HT-29 (cell line): ENCODE measurements around the gene SENP8. TPM values are rescaled to one million over a fixed set of nuclear protein-coding genes. Genes with fewer than 3 reads are reported as not detected.

ENCODE experiments used
- DNase-seq: peaks from one replicate; pipeline ENCODE4 v3.0.0-alpha.2; 2015; ENCODE audit warnings: low spot score
- total RNA-seq: library from RNA; depleted of rRNA; stranded (reverse); fragments of >200 nt; shearing (Covaris generic); gene quantifications from 2 replicates; pipeline ENCODE4 v1.2.3, GENCODE V29; 2014

Gene SENP8
- total RNA-seq, 1 experiment from 2014 or later, result 0.66 TPM

- no peak for DNase-seq
Observed at GRCh38 chr15:72113347-72114031, 4.7 kb upstream of the SENP8 start.

GRCh38 chr15:72116731-72117485 lies 1.3 kb upstream of the SENP8 start:
- peak; percentile 54 for DNase-seq

- DNase-seq, result peak; percentile 48
Observed at GRCh38 chr15:72117486-72118016, 652 bp upstream of the SENP8 start.

- DNase-seq, result no peak
Observed at GRCh38 chr15:72124218-72124617, 6.0 kb downstream of the SENP8 start.

- no peak for DNase-seq
Observed at GRCh38 chr15:72127724-72128322, 9.6 kb downstream of the SENP8 start.

GRCh38 chr15:72128359-72128758 lies 10.2 kb downstream of the SENP8 start:
- DNase-seq, result no peak

GRCh38 chr15:72130272-72130671 lies 12.1 kb downstream of the SENP8 start:
- no peak for DNase-seq

- no peak for DNase-seq
Observed at GRCh38 chr15:72131922-72132321, 13.7 kb downstream of the SENP8 start.

- DNase-seq, result no peak
Observed at GRCh38 chr15:72133211-72133610, 15.0 kb downstream of the SENP8 start.

- DNase-seq, result no peak
Observed at GRCh38 chr15:72135719-72136118, 17.5 kb downstream of the SENP8 start.

- DNase-seq, result peak; percentile 22
Observed at GRCh38 chr15:72136170-72137051, 18.2 kb downstream of the SENP8 start.

- DNase-seq, result no peak
Observed at GRCh38 chr15:72139667-72140066, 21.5 kb downstream of the SENP8 start.

GRCh38 chr15:72140088-72140487 lies 21.9 kb downstream of the SENP8 start:
- DNase-seq, result no peak

- no peak for DNase-seq
Observed at GRCh38 chr15:72141171-72142084, 23.2 kb downstream of the SENP8 start.

GRCh38 chr15:72146221-72146620 lies 28.0 kb downstream of the SENP8 start:
- DNase-seq, result no peak

- no peak for DNase-seq
Observed at GRCh38 chr15:72146934-72147333, 28.7 kb downstream of the SENP8 start.

- DNase-seq, result no peak
Observed at GRCh38 chr15:72147418-72147817, 29.2 kb downstream of the SENP8 start.

- DNase-seq, result no peak
Observed at GRCh38 chr15:72153269-72154000, 35.2 kb downstream of the SENP8 start.

GRCh38 chr15:72154316-72154715 lies 36.1 kb downstream of the SENP8 start:
- no peak for DNase-seq
